Retinal pigment epithelial cell (primary cell): Measurements from ENCODE around the gene BIRC7.

ENCODE experiments used
- DNase-seq: peaks from one replicate; pipeline ENCODE4 v3.0.0-alpha.2; 2010; ENCODE audit warnings: low read depth
- H3K4me3 ChIP-seq: 2 replicates; pipeline ENCODE4 v1.5.1; 2011; ENCODE audit warnings: mild to moderate bottlenecking, low read length, control low read depth, moderate library complexity
- CTCF ChIP-seq: conservative IDR thresholded peaks from 2 replicates; pipeline ENCODE4 v1.5.1; 2011; ENCODE audit warnings: low read depth, low read length, control low read depth, inconsistent platforms

BIRC7 gene

GRCh38 chr20:63255931-63256704, 20.4 kb downstream of the BIRC7 start:
- no peak for TF ChIP-seq CTCF
- no peak overlapping the region for H3K4me3 ChIP-seq
- DNase-seq: no peak

GRCh38 chr20:63256954-63257353, 21.2 kb downstream of the BIRC7 start:
- no peak for DNase-seq
- no peak for TF ChIP-seq CTCF
- no peak overlapping the region for H3K4me3 ChIP-seq

- TF ChIP-seq CTCF: no peak
- H3K4me3 ChIP-seq: no peak overlapping the region
- DNase-seq: no peak
These were observed 21.9 kb downstream of the BIRC7 start for GRCh38 chr20:63257629-63258028.

- H3K4me3 ChIP-seq: no peak overlapping the region
- no peak for TF ChIP-seq CTCF
- no peak for DNase-seq
These were observed 23.1 kb downstream of the BIRC7 start for GRCh38 chr20:63258781-63259180.

- TF ChIP-seq CTCF: no peak
- DNase-seq: no peak
- no peak overlapping the region for H3K4me3 ChIP-seq
These were observed 24.2 kb downstream of the BIRC7 start for GRCh38 chr20:63259734-63260460.

GRCh38 chr20:63260521-63260920, 24.8 kb downstream of the BIRC7 start:
- DNase-seq: no peak
- H3K4me3 ChIP-seq: no peak overlapping the region
- TF ChIP-seq CTCF: no peak
